HG03175 (cell line): ENCODE results near the gene PEX14.
"Not testable (repeated sequence)": the region's sequence is repeated elsewhere in the genome, so short reads cannot be mapped to it uniquely, and the experiment has no call there.

Experiments
- ATAC-seq: cut with Tn5 transposase; IDR thresholded peaks from one replicate; pipeline ENCODE4 v1.9.1; 2021; ENCODE audit warnings: mild to moderate bottlenecking, moderate library complexity; ENCODE audit not compliant: unreplicated experiment

PEX14 gene

GRCh38 chr1:10494418-10494753 is 19.6 kb downstream of the PEX14 start:
- no peak for ATAC-seq

- peak; percentile 78 for ATAC-seq
Measured at GRCh38 chr1:10494754-10495474, 20.2 kb downstream of the PEX14 start.

GRCh38 chr1:10495475-10495817 is 20.7 kb downstream of the PEX14 start:
- ATAC-seq = no peak

GRCh38 chr1:10495952-10496351 is 21.2 kb downstream of the PEX14 start:
- ATAC-seq = no peak

- no peak for ATAC-seq
Measured at GRCh38 chr1:10497109-10497508, 22.4 kb downstream of the PEX14 start.

- no peak for ATAC-seq
Measured at GRCh38 chr1:10498231-10498630, 23.5 kb downstream of the PEX14 start.

GRCh38 chr1:10502206-10502605 is 27.5 kb downstream of the PEX14 start:
- ATAC-seq = no peak

- ATAC-seq = no peak
Measured at GRCh38 chr1:10504249-10504648, 29.5 kb downstream of the PEX14 start.

GRCh38 chr1:10506046-10506676 is 31.4 kb downstream of the PEX14 start:
- not testable (repeated sequence) for ATAC-seq

- no peak for ATAC-seq
Measured at GRCh38 chr1:10506677-10507047, 31.9 kb downstream of the PEX14 start.

GRCh38 chr1:10507111-10507879 is 32.5 kb downstream of the PEX14 start:
- ATAC-seq = no peak

- ATAC-seq = no peak
Measured at GRCh38 chr1:10508511-10508951, 33.8 kb downstream of the PEX14 start.

GRCh38 chr1:10509809-10510509 is 35.2 kb downstream of the PEX14 start:
- no peak for ATAC-seq

- peak; percentile 94 for ATAC-seq
Measured at GRCh38 chr1:10510520-10511493, 36.1 kb downstream of the PEX14 start.

- no peak for ATAC-seq
Measured at GRCh38 chr1:10511494-10511885, 36.7 kb downstream of the PEX14 start.

GRCh38 chr1:10513199-10513598 is 38.4 kb downstream of the PEX14 start:
- no peak for ATAC-seq

- no peak for ATAC-seq
Measured at GRCh38 chr1:10514490-10515235, 39.9 kb downstream of the PEX14 start.

- no peak for ATAC-seq
Measured at GRCh38 chr1:10515301-10515975, 40.7 kb downstream of the PEX14 start.
